Measurements from ENCODE around the gene IL2RG. TPM values are rescaled to one million over a fixed set of nuclear protein-coding genes. Genes with fewer than 3 reads are reported as not detected.

Gene IL2RG
- total RNA-seq, 1 experiment from 2014 or later = not detected

DNA sequence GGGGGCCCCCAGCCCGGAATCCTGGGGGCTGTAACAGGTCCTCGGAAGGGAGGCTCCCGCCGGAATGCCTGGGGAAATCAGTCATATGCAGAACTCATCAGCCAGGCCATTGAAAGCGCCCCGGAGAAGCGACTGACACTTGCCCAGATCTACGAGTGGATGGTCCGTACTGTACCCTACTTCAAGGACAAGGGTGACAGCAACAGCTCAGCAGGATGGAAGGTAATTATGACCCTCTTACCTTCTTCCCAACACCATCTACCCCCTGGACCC is 14.7 kb downstream of the IL2RG start:
- Histone ChIP-seq H3K23me2 (ENCODE audit: insufficient read length, low read depth, low read length, poor library complexity, severe bottlenecking) (peaks cover 7% of the 10 kb centered on the region), H3K79me2 (ENCODE audit: insufficient read depth, low read length) (no peaks in the 10 kb centered on the region), H4K8ac (replicated peaks; ENCODE audit: insufficient read length, low read depth, low read length) (no peak overlapping the region), H4K5ac (ENCODE audit: insufficient read length, low read depth, low read length) (no peak overlapping the region), H2BK120ac (ENCODE audit: low read depth, low read length, poor library complexity, severe bottlenecking) (no peak overlapping the region), H3K4me1 (ENCODE audit: insufficient read depth, low read length) (peaks cover 3% of the 10 kb centered on the region; the same call in 1 of the 2 replicates), H3K4ac (ENCODE audit: low read depth, low read length) (no peak overlapping the region), H3K27ac (ENCODE audit: insufficient read length, low read depth, low read length) (no peak overlapping the region), H2BK20ac (ENCODE audit: low read depth, low read length, poor library complexity, severe bottlenecking) (no peak overlapping the region), H2AFZ (ENCODE audit: low read length) (no peak overlapping the region), H3K4me2 (ENCODE audit: insufficient read depth, insufficient read length, low read length) (peak overlapping the region; percentile 96), H2BK5ac (ENCODE audit: insufficient read length, low read length) (no peak overlapping the region), H3K9ac (ENCODE audit: extremely low read depth, insufficient read length, low read length) (peak overlapping the region; percentile 31), H3K27me3 (ENCODE audit: insufficient read depth, low read length) (no peaks in the 10 kb centered on the region; the same call in 1 of the 2 replicates), H3K9me3 (ENCODE audit: control insufficient read depth, low read depth, low read length) (peaks cover 13% of the 10 kb centered on the region), H2BK15ac (ENCODE audit: low read depth, low read length) (no peak overlapping the region), H3K79me1 (ENCODE audit: insufficient read depth, low read depth, low read length, poor library complexity, severe bottlenecking) (no peaks in the 10 kb centered on the region), H3K23ac (ENCODE audit: insufficient read length, low read depth, low read length) (no peak overlapping the region), H4K91ac (ENCODE audit: insufficient read length, low read depth, low read length) (no peak overlapping the region), H4K20me1 (ENCODE audit: control insufficient read depth, insufficient read depth, insufficient read length) (no peaks in the 10 kb centered on the region), H3K14ac (ENCODE audit: insufficient read depth, low read length) (no peak overlapping the region), H3K56ac (ENCODE audit: insufficient read length, low read depth, low read length) (no peak overlapping the region), H2AK5ac (ENCODE audit: insufficient read length, low read length) (no peak overlapping the region), H2BK12ac (ENCODE audit: insufficient read length, low read depth, low read length) (no peak overlapping the region), H3K18ac (ENCODE audit: insufficient read length, low read depth, low read length) (no peak overlapping the region), H3T11ph (ENCODE audit: low read length) (no peak overlapping the region)
- DNase-seq = no peak
- Mint-ChIP-seq H3K4me3 (peak overlapping the region; percentile 85 to 91), H3K4me1 (peaks cover 34 to 43% of the 10 kb centered on the region in 2 experiments), H3K9me3 (peaks cover 64 to 73% of the 10 kb centered on the region in 2 experiments), H3K27me3 (ENCODE audit: low read depth) (peaks cover 51% of the 10 kb centered on the region), H3K27ac (no peak overlapping the region), H3K36me3 (ENCODE audit: insufficient read depth in 1 of 3, low read depth in 3 of 3) (peaks cover 0 to 7% (median 5%) of the 10 kb centered on the region in 3 experiments; a peak in 5 of 7 replicates)
- TF ChIP-seq CTCF (conservative IDR thresholded peaks at IDR 0.05) = no peak
- no CpG with 5 or more reads among the region's 9 CpGs for WGBS (ENCODE audit: extremely low coverage, insufficient read length, low lambda C conversion rate)
